Measurements from ENCODE around the gene KXD1.

KXD1 gene

DNA sequence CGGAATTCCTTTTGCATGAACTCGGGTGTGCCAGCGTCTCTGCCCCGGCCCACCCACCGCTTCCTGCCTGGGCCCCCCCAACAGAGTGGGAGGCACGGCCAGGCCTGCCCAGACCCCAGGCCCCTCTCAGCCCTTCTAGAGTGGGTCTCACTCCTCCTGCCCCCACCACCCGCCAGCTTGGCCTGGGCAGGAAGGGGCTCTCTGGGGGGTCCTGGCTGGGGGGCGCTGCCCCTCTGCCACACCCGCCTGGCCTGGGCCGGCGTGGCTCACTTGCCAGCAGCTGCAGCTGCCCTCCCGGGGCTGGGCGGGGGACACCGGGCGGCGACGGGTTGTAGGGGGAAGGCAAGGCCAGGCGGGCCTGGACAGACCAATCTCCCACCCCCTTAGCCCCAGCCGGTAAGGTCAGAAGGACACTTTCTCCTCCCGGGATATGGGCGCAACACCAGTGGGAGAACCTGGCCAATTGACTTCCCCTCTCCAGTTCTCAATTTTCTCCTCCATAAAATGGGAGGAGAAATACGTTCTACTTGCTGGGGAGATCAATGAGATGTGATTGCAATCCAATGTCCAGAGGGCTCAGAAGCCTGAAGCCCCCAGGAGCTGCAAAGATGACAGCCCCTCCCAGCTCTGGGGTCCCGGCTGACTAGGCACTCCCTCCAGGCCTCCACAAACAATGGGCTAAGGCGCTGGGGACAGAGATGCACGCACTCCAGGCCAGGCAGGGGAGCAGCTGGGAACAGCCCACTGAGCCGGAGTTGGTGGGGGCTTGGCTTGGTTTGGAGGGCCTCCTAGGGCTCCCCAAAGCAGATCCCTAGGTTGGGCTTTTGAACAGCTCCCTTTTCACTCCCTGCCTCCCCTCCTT, 46.5 kb downstream of the KXD1 start:
- no peak for FAIRE-seq

- FAIRE-seq, result no peak
Measured at GRCh38 chr19:18604820-18605159, 47.1 kb downstream of the KXD1 start.

DNA sequence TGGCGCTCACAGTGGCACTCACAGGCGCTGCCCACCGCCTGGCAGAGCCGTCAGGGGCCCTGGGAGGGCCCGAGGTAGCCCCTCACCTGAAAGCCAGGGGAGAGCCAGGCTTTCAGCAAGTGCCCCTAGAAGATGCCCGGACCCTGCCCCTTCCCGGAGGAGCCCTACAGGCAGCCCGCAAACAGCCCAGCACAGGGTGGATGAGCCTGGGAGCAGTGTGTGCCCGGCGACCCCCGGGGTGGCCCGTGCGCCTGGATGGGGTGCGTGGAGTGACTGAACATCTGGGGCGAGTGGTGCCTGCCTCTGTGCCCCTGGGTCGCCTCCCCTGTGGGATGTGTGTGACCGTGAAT, 47.5 kb downstream of the KXD1 start:
- no peak for FAIRE-seq

DNA sequence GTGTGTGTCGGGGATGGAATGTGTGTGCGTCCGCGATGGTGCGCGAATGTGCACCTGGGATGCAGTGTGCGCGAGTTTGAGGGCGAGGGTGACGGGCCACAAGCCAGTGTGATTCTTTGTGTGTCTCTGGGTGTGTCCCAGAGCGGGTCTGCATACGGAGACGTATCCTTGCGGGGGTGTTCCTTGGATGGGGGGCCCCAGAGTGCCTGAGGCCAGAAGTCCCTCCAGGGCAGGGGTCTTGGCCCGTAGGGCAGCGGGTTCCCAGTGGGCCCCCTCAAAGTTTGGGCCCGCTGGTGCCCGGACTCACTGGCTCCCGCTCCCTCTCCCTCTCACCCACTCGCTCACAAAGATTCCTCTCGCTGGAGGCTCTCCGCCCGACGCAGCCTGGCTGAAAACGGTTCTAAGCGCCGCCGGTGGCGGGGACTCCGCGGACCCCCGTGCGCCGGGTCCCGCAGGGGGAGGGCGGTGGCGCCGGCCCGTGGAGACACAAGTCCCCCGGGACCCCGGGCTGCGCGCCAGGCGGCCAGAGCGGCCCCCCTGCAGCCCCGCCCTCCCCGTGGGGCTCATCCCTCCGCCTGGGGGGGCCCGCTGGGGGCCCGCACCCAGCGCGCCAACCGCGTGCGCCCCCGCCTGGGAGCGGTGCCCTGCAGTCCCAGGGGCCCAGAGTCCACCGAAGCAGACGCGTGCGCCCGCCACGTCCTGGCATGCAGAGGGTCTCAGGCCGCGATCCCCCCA, 48.0 kb downstream of the KXD1 start:
- FAIRE-seq, result no peak

DNA sequence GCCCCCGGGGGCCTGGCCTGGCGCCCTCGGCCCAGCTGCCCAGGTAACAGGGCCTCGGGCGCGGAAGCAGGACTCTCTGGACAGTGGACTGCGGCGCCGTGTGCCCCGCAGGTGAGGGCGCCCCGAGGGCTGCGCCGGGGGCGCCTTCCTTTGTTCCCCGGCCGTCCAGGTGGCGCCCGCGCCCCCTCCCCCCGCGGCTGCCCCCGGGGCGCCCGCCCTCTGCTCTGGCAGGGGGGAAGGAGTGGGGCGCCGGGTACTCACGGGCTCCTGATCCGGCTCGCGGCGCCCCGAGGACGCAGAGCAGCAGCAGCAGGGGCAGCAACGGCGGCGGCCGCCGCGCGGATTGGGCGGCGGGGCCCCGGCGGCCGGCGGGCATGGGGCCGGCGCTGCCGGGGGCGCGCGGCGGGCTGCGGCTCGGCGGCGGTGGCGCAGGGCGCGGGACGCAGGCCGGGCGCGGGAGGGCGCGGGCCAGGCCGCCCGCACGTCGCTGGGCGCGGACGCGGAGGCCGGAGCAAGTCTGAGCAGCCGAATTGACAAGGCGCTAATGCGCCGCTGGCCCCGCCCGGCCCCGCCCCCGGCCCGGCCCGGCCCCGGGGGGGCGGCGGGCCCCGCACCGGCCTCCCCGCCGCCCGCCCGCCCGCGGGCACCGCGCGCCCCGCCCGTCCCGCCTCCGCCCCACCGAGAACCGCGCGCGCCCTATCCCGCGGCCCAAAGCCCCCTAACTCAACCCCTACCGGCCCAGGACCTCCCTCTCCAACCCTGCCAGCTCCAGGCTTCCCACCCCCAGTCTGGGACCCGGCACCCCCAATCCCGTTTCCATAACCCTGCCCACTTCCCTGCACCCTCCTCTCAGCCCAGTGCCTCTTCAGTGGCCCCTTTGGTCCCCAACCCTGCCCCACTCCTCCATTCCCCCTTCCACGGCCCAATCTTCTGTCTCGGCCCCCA, 48.9 kb downstream of the KXD1 start, which contains the start of gene CRLF1:
Gene CRLF1, minus strand, starts transcription at position 519 of the 945 bp plus-strand sequence. Its CDS starts 143 bp downstream, at position 376.
- no peak for FAIRE-seq

GRCh38 chr19:18607226-18608101, 49.8 kb downstream of the KXD1 start:
- FAIRE-seq, result no peak

- FAIRE-seq, result no peak
Measured at GRCh38 chr19:18608102-18608804, 50.6 kb downstream of the KXD1 start.

GRCh38 chr19:18608805-18609716, 51.4 kb downstream of the KXD1 start:
- no peak for FAIRE-seq

DNA sequence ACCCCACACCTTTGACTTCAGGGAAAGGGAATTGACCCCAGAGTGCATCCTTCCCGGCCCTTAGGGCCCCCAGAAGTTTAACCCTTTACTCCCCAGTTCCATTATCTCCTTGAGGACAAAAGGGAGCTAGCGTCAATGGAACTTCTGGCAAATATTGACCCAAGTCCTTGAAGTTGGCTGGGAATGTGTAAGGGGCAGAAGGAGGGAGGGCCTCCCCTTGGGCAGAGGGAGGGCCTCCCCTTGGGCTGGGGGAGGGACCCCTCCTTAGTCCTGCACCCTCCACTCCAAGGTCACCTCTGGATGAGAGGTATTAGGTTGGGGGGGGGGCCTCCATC, 52.0 kb downstream of the KXD1 start:
- no peak for FAIRE-seq

- no peak for FAIRE-seq
Measured at GRCh38 chr19:18610245-18610555, 52.5 kb downstream of the KXD1 start.

DNA sequence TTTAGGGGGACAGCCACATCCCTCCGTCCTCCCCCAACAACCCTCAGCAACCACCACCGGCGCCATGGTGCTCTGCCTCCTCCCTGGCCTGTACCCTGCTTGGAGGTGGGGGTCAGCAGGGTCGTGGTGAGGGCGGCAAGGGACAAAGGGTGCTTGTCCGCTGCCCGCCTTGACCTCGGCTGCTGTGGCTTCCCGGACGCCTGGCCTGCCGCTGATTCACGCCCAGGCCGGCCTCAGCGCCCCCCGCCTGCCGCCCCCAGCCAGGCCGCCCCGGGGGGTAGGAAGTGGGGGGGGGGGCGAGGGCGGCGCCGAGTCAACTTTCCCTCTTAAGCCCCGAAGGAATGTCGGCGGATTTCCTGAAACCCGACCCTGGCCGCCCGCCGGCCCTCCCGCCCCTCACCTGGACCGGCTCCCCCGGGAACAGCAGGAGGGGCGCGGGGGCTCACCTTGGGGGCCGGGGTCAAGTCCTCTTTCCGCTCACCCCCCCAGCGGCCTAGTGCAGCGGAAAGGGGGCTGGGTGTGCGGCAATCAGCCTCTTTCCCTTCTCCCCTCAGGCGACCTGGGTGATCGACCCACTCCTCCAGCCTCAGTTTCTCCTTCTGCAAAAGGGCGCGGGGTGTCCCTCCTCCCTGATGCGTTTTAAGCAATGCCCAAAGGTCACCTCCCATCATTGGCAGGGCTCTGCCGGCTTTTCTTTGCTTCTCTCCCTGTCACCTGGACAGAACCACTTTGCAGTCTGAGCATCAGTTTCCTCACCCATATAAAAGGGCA, 53.1 kb downstream of the KXD1 start:
- no peak for FAIRE-seq

- no peak for FAIRE-seq
Measured at GRCh38 chr19:18611327-18612050, 53.8 kb downstream of the KXD1 start.

DNA sequence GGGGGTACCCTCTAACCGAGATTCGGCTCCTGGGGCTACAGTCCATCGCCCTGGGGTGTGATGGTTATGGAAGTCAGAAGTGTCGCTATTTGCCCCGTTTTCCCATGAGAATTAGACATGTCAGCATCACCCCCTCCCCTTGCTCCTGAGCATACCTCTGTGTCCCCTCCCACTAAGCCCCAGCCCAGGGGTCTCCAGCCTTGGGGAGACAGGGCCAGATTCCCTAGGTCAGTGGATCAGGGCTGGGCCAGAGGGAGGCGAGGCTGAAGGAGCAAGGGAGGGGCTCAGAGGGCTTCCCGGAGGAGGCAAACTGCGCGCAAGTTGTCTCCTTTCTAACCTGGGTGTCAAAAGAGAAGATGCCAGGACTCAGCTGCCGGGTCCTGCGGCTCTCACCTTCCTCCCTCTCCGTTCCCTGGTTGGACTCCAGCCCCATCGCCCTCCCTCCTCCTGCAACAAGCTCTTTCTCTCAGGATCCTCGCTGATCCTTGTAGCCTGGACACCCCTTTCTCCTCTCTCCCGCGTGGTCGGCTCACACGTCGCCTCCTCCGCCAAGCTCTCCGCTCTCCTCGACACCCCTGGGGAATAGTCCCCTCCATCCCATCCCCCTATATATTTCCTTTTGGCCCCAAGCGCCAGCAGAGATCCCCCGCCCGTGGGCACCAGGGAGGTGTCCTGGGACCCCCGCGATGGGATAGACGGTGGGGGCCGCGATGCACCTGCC, 54.5 kb downstream of the KXD1 start:
- no peak for FAIRE-seq

GRCh38 chr19:18612772-18613588, 55.3 kb downstream of the KXD1 start, which contains the start of gene TMEM59L:
Gene TMEM59L, plus strand, starts transcription at chr19:18612870. Its CDS starts 89 bp downstream, at chr19:18612959.
- FAIRE-seq, result no peak

DNA sequence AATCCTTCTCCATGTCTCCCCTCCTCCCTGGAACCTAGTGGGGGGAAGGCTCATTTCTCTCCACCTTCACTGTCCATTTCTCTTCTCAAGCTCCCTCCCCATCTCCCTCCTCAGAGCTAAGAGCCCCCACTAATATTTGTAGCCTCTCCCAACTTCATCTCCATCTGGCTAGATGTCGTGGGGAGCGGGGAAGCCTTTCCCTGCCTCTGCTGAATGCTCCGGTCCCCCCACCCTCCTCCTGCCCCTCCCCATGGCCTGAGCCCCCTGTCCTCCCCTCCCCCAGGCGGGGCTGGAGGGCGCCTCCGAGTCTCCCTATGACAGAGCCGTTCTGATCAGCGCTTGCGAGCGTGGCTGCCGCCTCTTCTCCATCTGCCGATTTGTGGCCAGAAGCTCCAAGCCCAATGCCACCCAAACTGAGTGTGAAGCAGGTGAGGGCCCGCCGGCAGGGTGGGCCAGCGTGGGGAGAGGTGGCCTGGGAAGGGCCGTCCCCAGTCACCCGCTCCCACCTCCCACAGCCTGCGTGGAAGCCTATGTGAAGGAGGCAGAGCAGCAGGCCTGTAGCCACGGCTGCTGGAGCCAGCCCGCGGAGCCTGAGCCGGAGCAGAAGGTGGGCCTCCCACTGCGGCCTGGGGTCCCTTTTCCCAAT, 56.0 kb downstream of the KXD1 start:
- no peak for FAIRE-seq

GRCh38 chr19:18616023-18616422, 58.4 kb downstream of the KXD1 start:
- FAIRE-seq, result no peak

DNA sequence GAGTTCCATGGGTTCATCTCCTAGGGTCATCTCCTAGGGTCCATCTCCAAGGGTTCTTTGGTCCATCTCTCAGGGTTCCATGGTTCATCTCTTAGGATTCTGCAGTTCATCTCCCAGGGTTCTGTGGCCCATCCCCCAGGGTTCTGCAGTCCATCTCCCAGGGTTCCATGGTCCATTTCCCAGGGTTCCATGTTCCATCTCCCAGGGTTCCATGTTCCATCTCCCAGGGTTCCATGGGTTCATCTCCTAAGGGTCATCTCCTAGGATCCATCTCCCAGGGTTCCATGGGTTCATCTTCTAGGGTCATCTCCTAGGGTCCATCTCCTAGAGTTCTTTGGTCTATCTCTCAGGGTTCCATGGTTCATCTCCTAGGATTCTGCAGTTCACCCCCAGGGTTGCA, 59.9 kb downstream of the KXD1 start:
- FAIRE-seq, result no peak

Measured in A204.1 (cell line).